Ecto neural progenitor cell (in vitro differentiated cells): ENCODE measurements around the gene NDUFB3.

ENCODE experiments used
- DNase-seq: peaks from one replicate; pipeline ENCODE4 v3.0.0-alpha.2; 2018; ENCODE audit warnings: low spot score

NDUFB3 gene

GRCh38 chr2:201128933-201129505 is 57.2 kb downstream of the NDUFB3 start:
- no peak for DNase-seq

- DNase-seq = no peak
Observed at GRCh38 chr2:201130524-201131186, 58.9 kb downstream of the NDUFB3 start.

DNA sequence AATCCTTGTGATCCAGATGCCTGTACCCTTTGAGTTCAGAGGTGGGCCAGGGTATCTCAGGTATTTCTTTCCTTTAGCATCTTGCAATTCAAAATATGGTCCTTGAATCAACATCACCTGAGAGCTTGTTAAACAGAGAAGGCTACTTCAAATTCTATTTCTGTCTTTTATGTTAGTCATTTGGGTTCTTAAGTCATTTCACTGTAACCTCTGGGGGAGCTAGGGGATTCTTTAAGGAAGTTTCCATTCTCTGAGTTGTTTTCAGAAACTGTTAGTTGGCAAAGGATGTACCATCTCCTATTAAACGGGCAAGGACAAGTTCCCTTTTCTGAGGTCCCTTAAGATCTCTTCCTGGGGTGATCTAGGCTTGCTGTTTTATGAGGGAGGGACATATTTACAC is 60.7 kb downstream of the NDUFB3 start:
- no peak for DNase-seq
